HUES64 (cell line): Measurements from ENCODE around the gene DUXB.

ENCODE experiments used
- H3K27ac ChIP-seq: 2 replicates; pipeline ENCODE4 v1.7.0; 2013; ENCODE audit warnings: low read depth, low read length, inconsistent platforms
- H3K27me3 ChIP-seq: 2 replicates; pipeline ENCODE4 v1.6.1; 2013; ENCODE audit warnings: mild to moderate bottlenecking, low read length; ENCODE audit not compliant: insufficient read depth
- H3K36me3 ChIP-seq: 2 replicates; pipeline ENCODE4 v1.6.1; 2013; ENCODE audit warnings: mild to moderate bottlenecking, low read length; ENCODE audit not compliant: insufficient read depth
- H3K4me1 ChIP-seq: 2 replicates; pipeline ENCODE4 v1.6.1; 2013; ENCODE audit warnings: mild to moderate bottlenecking, low read length, moderate library complexity; ENCODE audit not compliant: insufficient read depth
- H3K4me3 ChIP-seq: 2 replicates; pipeline ENCODE4 v1.5.1; 2013; ENCODE audit warnings: mild to moderate bottlenecking, low read length, moderate library complexity
- H3K9ac ChIP-seq: 2 replicates; pipeline ENCODE4 v1.6.1; 2013; ENCODE audit warnings: mild to moderate bottlenecking, low read depth, low read length
- H3K9me3 ChIP-seq: 2 replicates; pipeline ENCODE4 v1.6.1; 2013; ENCODE audit warnings: low read depth, low read length; ENCODE audit not compliant: insufficient read depth
- WGBS: fragments of 150-250, 120-280 bp; methylation state at CpG from one replicate; pipeline ENCODE4 v1.1.7; 2013; ENCODE audit warnings: missing lambda C conversion rate; 5-methylcytosine and 5-hydroxymethylcytosine counted together

Gene DUXB

DNA sequence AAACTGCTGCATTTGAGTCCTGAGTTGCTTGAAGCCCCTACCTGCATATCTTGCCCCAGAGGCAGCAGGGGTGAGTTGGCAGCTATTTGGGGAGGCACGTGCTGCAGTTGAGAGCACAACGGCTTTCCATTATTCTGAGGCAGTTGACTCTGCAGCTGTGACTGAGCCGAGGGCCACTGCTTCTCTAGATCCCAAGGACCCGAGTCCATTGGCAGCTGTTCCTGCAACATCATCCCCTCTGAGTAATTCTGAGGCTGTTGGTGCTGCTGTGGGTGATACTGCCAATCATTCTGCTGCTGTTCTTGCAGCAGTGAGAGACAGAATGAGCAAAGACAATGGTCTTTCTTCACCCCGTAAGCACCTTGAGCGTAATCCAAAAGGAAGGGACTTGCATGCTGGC is 40.9 kb downstream of the DUXB start:
- no peaks in the 10 kb centered on the region for H3K9me3 ChIP-seq
- WGBS = 94% methylated on average over 6 of the region's 6 CpGs

GRCh38 chr16:75658175-75658574 is 43.1 kb downstream of the DUXB start:
- no peak overlapping the region for H3K9ac ChIP-seq
- H3K4me1 ChIP-seq = no peaks in the 10 kb centered on the region
- WGBS = 94% methylated on average over 2 of the region's 2 CpGs
- H3K36me3 ChIP-seq = peaks cover 50% of the 10 kb centered on the region
- no peaks in the 10 kb centered on the region for H3K9me3 ChIP-seq
- H3K27me3 ChIP-seq = no peaks in the 10 kb centered on the region
- H3K27ac ChIP-seq = no peak overlapping the region
- H3K4me3 ChIP-seq = no peak overlapping the region

More for the DNA sequence above, 40.9 kb downstream of the DUXB start:
- H3K9ac ChIP-seq = no peak overlapping the region
- H3K27ac ChIP-seq = no peak overlapping the region
- H3K4me3 ChIP-seq = no peak overlapping the region
- peaks cover 35% of the 10 kb centered on the region for H3K36me3 ChIP-seq
- H3K27me3 ChIP-seq = no peaks in the 10 kb centered on the region
- no peaks in the 10 kb centered on the region for H3K4me1 ChIP-seq

GRCh38 chr16:75653922-75654321 is 47.3 kb downstream of the DUXB start:
- Histone ChIP-seq H3K27ac (no peak overlapping the region), H3K4me3 (no peak overlapping the region), H3K9me3 (no peaks in the 10 kb centered on the region), H3K9ac (no peak overlapping the region), H3K27me3 (no peaks in the 10 kb centered on the region), H3K36me3 (peaks cover 50% of the 10 kb centered on the region), H3K4me1 (peaks cover 8% of the 10 kb centered on the region)
- 100% methylated on average over 1 of the region's 1 CpG for WGBS

GRCh38 chr16:75648265-75649076 is 52.8 kb downstream of the DUXB start:
- H3K4me1 ChIP-seq = peaks cover 8% of the 10 kb centered on the region
- H3K9ac ChIP-seq = peak overlapping the region; percentile 83
- WGBS = under 1% methylated on average over 62 of the region's 62 CpGs
- H3K27ac ChIP-seq = peak overlapping the region; percentile 81
- peaks cover 26% of the 10 kb centered on the region for H3K36me3 ChIP-seq
- H3K4me3 ChIP-seq = peak overlapping the region; percentile 99
- no peaks in the 10 kb centered on the region for H3K9me3 ChIP-seq
- H3K27me3 ChIP-seq = no peaks in the 10 kb centered on the region

DNA sequence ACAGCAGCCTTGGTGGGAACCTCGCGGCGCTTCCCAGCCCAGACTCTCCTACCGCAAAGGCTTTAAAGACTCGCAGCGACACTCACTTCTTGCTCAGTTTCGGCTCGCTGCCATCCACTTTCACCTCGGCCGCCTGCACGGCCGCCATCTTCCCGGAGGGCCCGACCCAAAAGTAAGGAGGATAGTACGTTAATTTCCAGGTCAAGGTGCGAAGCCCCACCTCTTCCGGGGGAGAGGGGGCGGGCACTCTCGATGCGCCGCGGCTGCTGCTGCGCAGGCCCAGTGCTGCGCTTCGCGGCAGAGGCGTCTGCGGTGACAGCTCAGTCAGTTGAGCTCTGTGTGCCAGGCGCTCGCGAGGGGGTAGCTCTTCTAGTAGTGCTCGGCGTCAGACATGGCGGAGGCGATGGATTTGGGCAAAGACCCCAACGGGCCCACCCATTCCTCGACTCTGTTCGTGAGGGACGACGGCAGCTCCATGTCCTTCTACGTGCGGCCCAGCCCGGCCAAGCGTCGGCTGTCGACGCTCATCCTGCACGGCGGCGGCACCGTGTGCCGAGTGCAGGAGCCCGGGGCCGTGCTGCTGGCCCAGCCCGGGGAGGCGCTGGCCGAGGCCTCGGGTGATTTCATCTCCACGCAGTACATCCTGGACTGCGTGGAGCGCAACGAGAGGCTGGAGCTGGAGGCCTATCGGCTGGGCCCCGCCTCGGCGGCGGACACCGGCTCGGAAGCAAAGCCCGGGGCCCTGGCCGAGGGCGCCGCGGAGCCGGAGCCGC is 53.6 kb downstream of the DUXB start, which contains the start of the genes KARS1 and TERF2IP:
KARS1 (minus strand) TSS at position 174 of the 773 bp plus-strand sequence; CDS start at position 148, 26 bp downstream.
TERF2IP (plus strand) TSS at position 282 of the 773 bp plus-strand sequence; CDS start at position 392, 110 bp downstream.
- H3K4me3 ChIP-seq = peak within 1 kb of the TSS; percentile 99
- H3K9me3 ChIP-seq = no peaks in the 10 kb centered on the region
- WGBS = under 1% methylated on average over 76 of the region's 76 CpGs
- peak within 1 kb of the TSS; percentile 81 for H3K27ac ChIP-seq
- peaks cover 8% of the 10 kb centered on the region for H3K4me1 ChIP-seq
- H3K27me3 ChIP-seq = no peaks in the 10 kb centered on the region
- H3K36me3 ChIP-seq = peaks cover 32% of the 10 kb centered on the region
- peak within 1 kb of the TSS; percentile 94 for H3K9ac ChIP-seq

DNA sequence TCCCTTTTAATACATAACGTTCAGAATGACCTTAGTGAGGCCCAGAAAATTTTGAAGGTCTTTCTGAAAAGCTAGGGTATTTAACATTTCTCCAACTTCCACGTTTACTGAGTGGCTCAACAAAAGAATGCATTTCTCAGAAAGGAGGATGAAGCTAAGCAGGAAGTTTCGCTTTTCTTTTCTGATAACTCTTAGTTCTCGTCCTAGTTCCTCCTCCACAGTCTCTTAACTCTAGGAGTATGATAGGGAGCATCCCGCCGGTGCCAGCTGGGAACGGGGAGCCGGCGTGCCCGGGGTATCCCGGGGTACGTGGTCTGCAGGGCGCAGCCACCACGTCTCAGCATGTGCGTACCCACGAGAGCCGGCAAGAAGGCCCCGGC is 54.2 kb downstream of the DUXB start:
- WGBS = 0% methylated on average over 18 of the region's 18 CpGs
- Histone ChIP-seq H3K9ac (peak overlapping the region; percentile 94), H3K4me1 (peaks cover 7% of the 10 kb centered on the region), H3K27ac (peak overlapping the region; percentile 76), H3K27me3 (no peaks in the 10 kb centered on the region), H3K36me3 (peaks cover 38% of the 10 kb centered on the region), H3K9me3 (no peaks in the 10 kb centered on the region), H3K4me3 (peak overlapping the region; percentile 99)

DNA sequence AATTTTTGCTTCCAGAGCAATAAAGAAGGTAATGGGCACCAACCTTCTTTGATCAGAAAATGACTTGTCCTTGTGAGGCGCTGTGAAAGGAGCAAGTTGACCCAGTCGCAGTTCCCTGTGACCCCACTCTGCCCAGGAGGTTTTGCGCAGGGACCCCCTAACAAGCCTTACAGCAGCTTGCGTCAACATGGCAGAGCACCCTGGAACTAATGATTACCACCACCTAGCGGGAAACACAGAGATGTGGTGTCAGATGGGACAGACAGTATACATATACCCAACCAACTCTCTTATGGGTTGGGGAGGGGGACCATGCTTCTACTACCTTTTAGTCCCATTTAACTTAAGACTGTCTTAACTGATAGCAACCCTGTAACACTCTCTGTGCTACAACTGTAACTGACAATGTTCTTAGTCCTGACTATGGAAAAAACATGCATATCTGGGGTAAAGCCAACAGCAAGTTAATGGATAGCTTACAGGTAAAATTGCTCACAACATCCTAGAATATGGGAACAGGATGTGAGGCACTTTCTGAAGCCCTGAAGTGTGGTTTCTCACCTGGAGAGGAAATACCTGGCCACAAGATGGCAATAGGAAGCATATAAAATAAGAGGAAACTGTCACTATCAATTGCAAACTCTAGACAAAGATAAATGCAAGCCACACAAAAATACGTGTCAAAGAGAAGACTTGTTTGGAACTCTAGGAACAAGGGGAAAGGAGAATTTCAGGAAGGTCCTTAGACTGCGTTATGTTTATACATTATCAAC is 56.8 kb downstream of the DUXB start:
- H3K4me3 ChIP-seq = no peak overlapping the region
- H3K36me3 ChIP-seq = peaks cover 65% of the 10 kb centered on the region
- no peaks in the 10 kb centered on the region for H3K9me3 ChIP-seq
- 96% methylated on average over 6 of the region's 7 CpGs for WGBS
- H3K27ac ChIP-seq = no peak overlapping the region
- H3K9ac ChIP-seq = no peak overlapping the region
- no peaks in the 10 kb centered on the region for H3K4me1 ChIP-seq
- H3K27me3 ChIP-seq = no peaks in the 10 kb centered on the region
